ENCODE measurements around the gene MED15. TPM values are rescaled to one million over a fixed set of nuclear protein-coding genes. Genes with fewer than 3 reads are reported as not detected.

MED15 gene
- total and polyA plus RNA-seq, 2 of the 8 experiments (the other 6 are each of a cell fraction or from before 2014, with no cell fraction given), result 28.3 to 57.1 TPM

GRCh38 chr22:20567993-20568417 lies 60.6 kb downstream of the MED15 start (continued):
- no peak for TF ChIP-seq RBBP5 (IDR thresholded peaks at IDR 0.05; ENCODE audit: borderline replicate concordance, low read depth, low read length)

Measured in H1 (cell line).